Fibroblast of lung (primary cell): ENCODE measurements around the gene NHSL2.

Source experiments
- CTCF ChIP-seq, 2 donors: IDR thresholded peaks in 1 of 2; conservative IDR thresholded peaks in 1 of 2; 1 replicate in 1 of 2; 2 replicates in 1 of 2; pipeline ENCODE4 v1.5.1; 2011 to 2012; ENCODE audit warnings: low read length in 2 of 2, control low read depth in 1 of 2, inconsistent platforms in 1 of 2, low read depth in 1 of 2, mild to moderate bottlenecking in 1 of 2
- EZH2 ChIP-seq: IDR thresholded peaks from 2 replicates; pipeline ENCODE4 v1.5.1; 2012; ENCODE audit warnings: low read length, control low read depth, mild to moderate bottlenecking; ENCODE audit errors: missing control alignments

- TF ChIP-seq CTCF (conservative IDR thresholded peaks at IDR 0.05 in 1 of 2, IDR thresholded peaks at IDR 0.05 in 1 of 2; ENCODE audit: low read depth in 1 of 2, low read length in 2 of 2) (no peak), EZH2 (no peak)
Measured at GRCh38 chrX:72069350-72070160, 158.9 kb downstream of the NHSL2 start.
